PC-9 (cell line): ENCODE data around the gene OSBPL10.

Experiments used
- CTCF ChIP-seq: fragments of 200-600 bp; sonication (generic); conservative IDR thresholded peaks from 2 replicates; pipeline ENCODE4 v1.6.1; 2017; ENCODE audit warnings: mixed run types, antibody characterized with exemption, mild to moderate bottlenecking, moderate library complexity
- EZH2 ChIP-seq: fragments of 200-600 bp; sonication (generic); IDR thresholded peaks from 2 replicates; pipeline ENCODE4 v1.8.0; 2017; ENCODE audit warnings: antibody characterized with exemption, low read depth

- no peak for TF ChIP-seq CTCF
- TF ChIP-seq EZH2 = no peak
These were observed 88.0 kb downstream of the OSBPL10 start for GRCh38 chr3:31892916-31893573.
